Measurements from ENCODE around the gene TMEM108.

TMEM108 gene

DNA sequence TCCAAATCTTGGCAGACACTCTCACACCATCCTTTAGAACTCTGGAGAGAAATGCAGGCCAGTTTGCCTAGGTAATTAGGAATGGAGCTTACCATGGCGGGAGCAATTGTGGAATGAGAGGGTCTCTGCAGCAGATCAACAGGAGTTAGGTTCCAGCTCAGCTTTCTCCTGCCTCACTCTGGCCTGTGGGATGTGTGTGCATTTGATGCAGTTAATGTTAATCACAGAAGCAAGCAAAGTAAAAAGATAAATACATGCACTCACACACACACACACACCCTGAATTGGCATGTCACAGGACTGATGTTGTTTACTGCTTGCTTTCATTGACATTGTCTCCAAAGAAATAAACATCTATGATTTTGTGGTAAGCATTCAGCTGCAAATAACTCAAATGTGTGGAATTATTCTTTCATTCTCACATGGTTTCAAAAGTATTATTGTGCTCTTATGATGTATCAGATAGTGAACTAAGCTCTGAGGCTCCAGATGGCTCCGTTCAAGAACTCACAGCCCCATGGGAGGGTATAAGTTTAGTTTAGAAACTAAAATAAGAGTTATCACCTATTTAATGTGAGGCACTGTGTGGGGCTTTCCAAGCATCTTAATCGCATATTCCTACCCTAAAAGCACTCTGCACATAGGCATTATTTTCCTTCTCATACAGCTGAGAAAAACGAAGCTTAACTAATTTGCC is 330.3 kb downstream of the TMEM108 start:
- no peak overlapping the region for H3K27ac ChIP-seq
- TF ChIP-seq, protein P1, sequence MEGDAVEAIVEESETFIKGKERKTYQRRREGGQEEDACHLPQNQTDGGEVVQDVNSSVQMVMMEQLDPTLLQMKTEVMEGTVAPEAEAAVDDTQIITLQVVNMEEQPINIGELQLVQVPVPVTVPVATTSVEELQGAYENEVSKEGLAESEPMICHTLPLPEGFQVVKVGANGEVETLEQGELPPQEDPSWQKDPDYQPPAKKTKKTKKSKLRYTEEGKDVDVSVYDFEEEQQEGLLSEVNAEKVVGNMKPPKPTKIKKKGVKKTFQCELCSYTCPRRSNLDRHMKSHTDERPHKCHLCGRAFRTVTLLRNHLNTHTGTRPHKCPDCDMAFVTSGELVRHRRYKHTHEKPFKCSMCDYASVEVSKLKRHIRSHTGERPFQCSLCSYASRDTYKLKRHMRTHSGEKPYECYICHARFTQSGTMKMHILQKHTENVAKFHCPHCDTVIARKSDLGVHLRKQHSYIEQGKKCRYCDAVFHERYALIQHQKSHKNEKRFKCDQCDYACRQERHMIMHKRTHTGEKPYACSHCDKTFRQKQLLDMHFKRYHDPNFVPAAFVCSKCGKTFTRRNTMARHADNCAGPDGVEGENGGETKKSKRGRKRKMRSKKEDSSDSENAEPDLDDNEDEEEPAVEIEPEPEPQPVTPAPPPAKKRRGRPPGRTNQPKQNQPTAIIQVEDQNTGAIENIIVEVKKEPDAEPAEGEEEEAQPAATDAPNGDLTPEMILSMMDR (conservative IDR thresholded peaks at IDR 0.05): no peak
- no peak for TF ChIP-seq ZFX (IDR thresholded peaks at IDR 0.05)

DNA sequence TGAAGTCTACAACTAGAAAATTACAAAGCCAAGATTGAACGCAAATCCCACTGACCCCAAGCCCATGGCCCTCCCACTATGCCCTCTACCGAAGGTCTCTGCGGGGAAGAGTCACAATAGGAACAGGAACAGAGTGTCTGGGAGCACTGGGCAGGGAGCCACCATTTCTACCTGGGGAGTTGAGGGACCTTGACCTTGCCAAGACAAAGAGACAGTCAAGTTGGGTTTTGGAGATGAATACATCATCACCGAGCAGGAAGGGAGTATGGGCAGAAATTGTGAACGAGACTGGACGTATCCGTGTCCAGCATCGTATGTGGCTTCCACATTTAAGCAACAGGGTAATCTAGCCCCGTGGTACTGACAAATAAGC is 330.9 kb downstream of the TMEM108 start:
- no peak for TF ChIP-seq ZFX (IDR thresholded peaks at IDR 0.05)
- TF ChIP-seq, protein P1 (conservative IDR thresholded peaks at IDR 0.05): no peak
- no peak overlapping the region for H3K27ac ChIP-seq

DNA sequence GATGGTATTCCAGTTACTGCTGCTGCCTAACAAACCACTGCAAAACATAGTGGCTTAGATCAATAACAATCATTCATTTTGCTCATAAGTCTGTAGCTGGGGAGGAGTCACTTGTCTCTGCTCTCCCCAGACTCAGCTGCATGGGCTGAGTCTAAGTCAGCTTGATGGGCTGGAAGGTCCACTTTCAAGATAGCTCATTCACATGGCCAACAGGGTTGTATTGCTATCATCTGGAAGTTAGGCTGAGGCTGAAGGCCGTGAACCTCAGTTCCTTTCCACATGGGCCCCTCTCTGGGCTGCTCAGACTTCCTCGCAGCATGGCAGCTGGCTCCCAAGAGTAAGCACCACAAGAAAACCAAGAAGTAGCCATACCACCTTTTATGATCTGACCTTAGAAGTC is 333.0 kb downstream of the TMEM108 start:
- H3K27ac ChIP-seq: no peak overlapping the region
- no peak for TF ChIP-seq ZFX (IDR thresholded peaks at IDR 0.05)
- TF ChIP-seq, protein P1 (conservative IDR thresholded peaks at IDR 0.05): no peak

DNA sequence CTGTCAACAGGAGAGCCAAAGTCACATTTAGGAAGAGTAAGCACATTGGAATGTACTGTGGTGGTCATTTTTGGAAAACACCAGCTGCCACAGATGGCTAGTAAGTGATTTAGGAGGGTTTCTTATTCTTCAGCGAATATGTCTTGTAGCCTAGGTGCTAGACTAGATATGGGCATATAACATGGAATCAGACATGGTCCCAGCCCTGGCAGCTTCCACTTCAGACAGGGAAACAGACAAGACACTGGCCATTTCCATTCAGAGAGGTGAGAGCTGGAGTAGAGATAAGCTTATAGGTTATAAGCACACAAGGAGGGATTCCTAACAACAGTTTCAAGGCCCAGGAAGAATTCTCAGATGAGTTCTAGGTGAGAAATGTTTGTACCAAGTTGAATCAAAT is 333.5 kb downstream of the TMEM108 start:
- no peak overlapping the region for H3K27ac ChIP-seq
- TF ChIP-seq ZFX (IDR thresholded peaks at IDR 0.05): no peak
- TF ChIP-seq, protein P1 (conservative IDR thresholded peaks at IDR 0.05): no peak

DNA sequence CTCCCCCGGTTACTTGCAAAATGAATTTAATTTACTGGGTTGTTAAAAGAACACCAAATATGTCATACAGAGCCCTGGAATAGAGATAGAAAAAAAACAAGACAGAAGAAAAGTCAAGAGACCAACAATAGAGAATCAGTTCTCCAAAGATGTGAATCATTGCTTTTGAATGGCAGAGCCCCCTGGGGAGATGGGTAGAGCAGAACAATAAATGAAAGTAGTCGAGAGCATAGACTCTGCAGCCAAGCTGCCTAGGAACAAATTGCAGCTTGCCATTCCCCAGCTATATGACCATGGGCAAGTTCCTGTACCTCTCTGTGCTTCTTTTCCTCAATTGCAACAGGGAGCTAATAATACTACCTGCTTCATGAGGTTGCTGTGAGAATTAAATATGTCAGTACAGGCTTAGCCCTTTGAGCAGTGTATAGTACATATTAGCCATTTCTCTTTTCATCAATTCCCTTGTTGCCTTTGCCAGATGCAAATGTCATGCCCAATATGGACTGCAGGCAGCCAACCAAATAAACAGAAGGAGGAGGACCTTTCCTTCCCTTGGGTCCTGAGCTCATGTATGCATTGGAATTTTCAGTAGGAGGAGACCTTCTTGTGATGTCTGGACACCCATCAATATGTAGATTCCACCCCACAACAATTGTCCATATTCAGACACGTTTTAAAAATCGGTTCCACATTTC is 336.7 kb downstream of the TMEM108 start:
- TF ChIP-seq ZFX (IDR thresholded peaks at IDR 0.05): no peak
- TF ChIP-seq, protein P1 (conservative IDR thresholded peaks at IDR 0.05): no peak
- H3K27ac ChIP-seq: no peak overlapping the region

DNA sequence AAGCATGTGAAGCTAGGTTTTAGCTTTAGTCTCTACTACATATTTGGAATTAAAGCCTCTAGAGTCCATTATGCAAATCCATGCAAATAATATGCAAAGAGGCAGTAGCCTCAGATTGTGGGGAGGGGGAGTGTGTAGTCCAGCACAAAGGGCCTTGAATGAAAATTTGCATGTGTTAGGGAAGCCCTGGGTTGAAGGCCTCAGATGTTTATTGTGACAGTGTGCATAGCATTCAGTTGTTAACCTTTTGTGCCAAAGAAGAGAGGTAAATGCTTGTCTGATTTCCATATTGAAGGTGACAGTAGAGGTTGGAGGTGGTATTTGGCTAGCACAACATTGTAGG is 337.2 kb downstream of the TMEM108 start:
- no peak overlapping the region for H3K27ac ChIP-seq
- TF ChIP-seq ZFX (IDR thresholded peaks at IDR 0.05): no peak
- TF ChIP-seq, protein P1 (conservative IDR thresholded peaks at IDR 0.05): no peak

DNA sequence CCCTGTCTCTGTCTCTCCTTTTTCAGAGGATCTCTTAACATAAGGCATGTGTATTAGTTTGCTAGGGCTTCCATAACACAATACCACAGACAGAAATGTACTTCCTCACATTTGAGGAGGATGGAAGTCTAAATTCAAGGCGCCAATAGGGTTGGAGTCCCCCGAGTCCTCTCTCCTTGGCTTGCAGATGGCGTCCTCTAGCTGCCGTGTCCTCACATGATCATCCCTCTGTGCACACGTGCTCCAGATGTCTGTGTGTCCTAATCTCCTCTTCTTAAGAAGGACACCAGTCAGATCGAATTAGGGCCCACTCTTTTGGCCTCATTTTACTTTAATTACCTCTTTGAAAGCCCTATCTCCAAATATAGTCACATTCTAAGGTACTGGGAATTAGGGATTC is 338.6 kb downstream of the TMEM108 start:
- no peak for TF ChIP-seq ZFX (IDR thresholded peaks at IDR 0.05)
- TF ChIP-seq, protein P1 (conservative IDR thresholded peaks at IDR 0.05): no peak
- no peak overlapping the region for H3K27ac ChIP-seq
